ENCODE results near the gene GRID1. TPM values are rescaled to one million over a fixed set of nuclear protein-coding genes. Genes with fewer than 3 reads are reported as not detected.
A peak's percentile ranks its signal among the peaks of the same experiment; 100 is the strongest.

GRID1 gene
- polyA plus RNA-seq, 4 donors: 1.4 to 1.9 (median 1.6) TPM

- DNase-seq (ENCODE audit: low read depth in 4 of 4, low spot score in 2 of 4): no peak
These were observed 709.0 kb downstream of the GRID1 start for GRCh38 chr10:85657476-85658113.

GRCh38 chr10:85655411-85655810, 711.2 kb downstream of the GRID1 start:
- peak in 1 of 4 donors; percentile 31 for DNase-seq (ENCODE audit: low read depth in 4 of 4, low spot score in 2 of 4)

- no peak for DNase-seq (ENCODE audit: low read depth in 4 of 4, low spot score in 2 of 4)
These were observed 715.1 kb downstream of the GRID1 start for GRCh38 chr10:85651497-85651882.

GRCh38 chr10:85650791-85651496, 715.7 kb downstream of the GRID1 start:
- DNase-seq (ENCODE audit: low read depth in 4 of 4, low spot score in 2 of 4): no peak

GRCh38 chr10:85649461-85649860, 717.1 kb downstream of the GRID1 start:
- no peak for DNase-seq (ENCODE audit: low read depth in 4 of 4, low spot score in 2 of 4)

GRCh38 chr10:85648279-85648754, 718.3 kb downstream of the GRID1 start:
- no peak for DNase-seq (ENCODE audit: low read depth in 4 of 4, low spot score in 2 of 4)

GRCh38 chr10:85647741-85648140, 718.9 kb downstream of the GRID1 start:
- DNase-seq (ENCODE audit: low read depth in 4 of 4, low spot score in 2 of 4): no peak

GRCh38 chr10:85645926-85646711, 720.5 kb downstream of the GRID1 start:
- no peak for DNase-seq (ENCODE audit: low read depth in 4 of 4, low spot score in 2 of 4)

- DNase-seq (ENCODE audit: low read depth in 4 of 4, low spot score in 2 of 4): no peak
These were observed 721.5 kb downstream of the GRID1 start for GRCh38 chr10:85645053-85645452.

- no peak for DNase-seq (ENCODE audit: low read depth in 4 of 4, low spot score in 2 of 4)
These were observed 722.6 kb downstream of the GRID1 start for GRCh38 chr10:85643845-85644525.

GRCh38 chr10:85643171-85643844, 723.3 kb downstream of the GRID1 start:
- DNase-seq (ENCODE audit: low read depth in 4 of 4, low spot score in 2 of 4): no peak

- DNase-seq (ENCODE audit: low read depth in 4 of 4, low spot score in 2 of 4): no peak
These were observed 724.0 kb downstream of the GRID1 start for GRCh38 chr10:85642421-85643170.

GRCh38 chr10:85642082-85642420, 724.5 kb downstream of the GRID1 start:
- no peak for DNase-seq (ENCODE audit: low read depth in 4 of 4, low spot score in 2 of 4)

GRCh38 chr10:85641479-85642009, 725.1 kb downstream of the GRID1 start:
- DNase-seq (ENCODE audit: low read depth in 4 of 4, low spot score in 2 of 4): no peak

GRCh38 chr10:85638797-85639196, 727.8 kb downstream of the GRID1 start:
- no peak for DNase-seq (ENCODE audit: low read depth in 4 of 4, low spot score in 2 of 4)

- DNase-seq (ENCODE audit: low read depth in 4 of 4, low spot score in 2 of 4): no peak
These were observed 730.9 kb downstream of the GRID1 start for GRCh38 chr10:85635650-85636049.

GRCh38 chr10:85624511-85624910, 742.1 kb downstream of the GRID1 start:
- no peak for DNase-seq (ENCODE audit: low read depth in 4 of 4, low spot score in 2 of 4)

- no peak for DNase-seq (ENCODE audit: low read depth in 4 of 4, low spot score in 2 of 4)
These were observed 742.8 kb downstream of the GRID1 start for GRCh38 chr10:85623758-85624157.

GRCh38 chr10:85623342-85623741, 743.3 kb downstream of the GRID1 start:
- DNase-seq (ENCODE audit: low read depth in 4 of 4, low spot score in 2 of 4): no peak

Data from left renal cortex interstitium (tissue), 4 donors.